Measurements from ENCODE around the gene PPP1R37.

DNA sequence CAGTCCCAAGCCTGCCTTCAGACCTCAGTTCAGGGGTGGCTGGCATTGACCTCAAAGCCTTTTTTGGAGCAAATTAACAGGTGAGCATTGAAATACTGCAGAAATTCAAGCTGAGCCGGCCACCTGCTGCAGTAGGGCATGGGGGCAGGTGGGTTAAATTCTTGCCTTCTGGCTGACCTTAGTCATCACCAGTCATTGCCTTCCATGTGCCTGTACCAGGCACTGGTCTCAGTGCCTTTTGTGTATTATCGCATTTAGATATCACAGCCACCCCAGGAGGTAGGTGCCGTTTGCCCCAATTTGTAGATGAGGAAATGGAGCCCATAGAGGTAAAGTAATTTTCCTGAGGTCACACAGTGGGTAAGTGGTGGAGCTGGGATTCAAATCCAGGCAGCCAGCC, 7.2 kb downstream of the PPP1R37 start:
- no peak for TF ChIP-seq SMC3 (conservative IDR thresholded peaks at IDR 0.05; ENCODE audit: poor library complexity)
- TF ChIP-seq, protein P1, sequence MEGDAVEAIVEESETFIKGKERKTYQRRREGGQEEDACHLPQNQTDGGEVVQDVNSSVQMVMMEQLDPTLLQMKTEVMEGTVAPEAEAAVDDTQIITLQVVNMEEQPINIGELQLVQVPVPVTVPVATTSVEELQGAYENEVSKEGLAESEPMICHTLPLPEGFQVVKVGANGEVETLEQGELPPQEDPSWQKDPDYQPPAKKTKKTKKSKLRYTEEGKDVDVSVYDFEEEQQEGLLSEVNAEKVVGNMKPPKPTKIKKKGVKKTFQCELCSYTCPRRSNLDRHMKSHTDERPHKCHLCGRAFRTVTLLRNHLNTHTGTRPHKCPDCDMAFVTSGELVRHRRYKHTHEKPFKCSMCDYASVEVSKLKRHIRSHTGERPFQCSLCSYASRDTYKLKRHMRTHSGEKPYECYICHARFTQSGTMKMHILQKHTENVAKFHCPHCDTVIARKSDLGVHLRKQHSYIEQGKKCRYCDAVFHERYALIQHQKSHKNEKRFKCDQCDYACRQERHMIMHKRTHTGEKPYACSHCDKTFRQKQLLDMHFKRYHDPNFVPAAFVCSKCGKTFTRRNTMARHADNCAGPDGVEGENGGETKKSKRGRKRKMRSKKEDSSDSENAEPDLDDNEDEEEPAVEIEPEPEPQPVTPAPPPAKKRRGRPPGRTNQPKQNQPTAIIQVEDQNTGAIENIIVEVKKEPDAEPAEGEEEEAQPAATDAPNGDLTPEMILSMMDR (IDR thresholded peaks at IDR 0.05; ENCODE audit: poor library complexity, severe bottlenecking), result no peak
- TF ChIP-seq POLR2AphosphoS5 (IDR thresholded peaks at IDR 0.05), result no peak
